HCT116 (cell line): Measurements from ENCODE around the gene HPD. TPM values are rescaled to one million over a fixed set of nuclear protein-coding genes. Genes with fewer than 3 reads are reported as not detected.

Experiments used
- ATAC-seq: fragments of 200-7000 bp; cut with Tn5 transposase; 2 replicates; pipeline ENCODE4 v1.9.1; 2020; ENCODE audit warnings: mild to moderate bottlenecking, moderate library complexity
- BruUV-seq: library from RNA; stranded (reverse); fragments of 400-500 nt; replicated peaks from 2 replicates; lab custom pipeline; 2021; lab: Mats Ljungman, UMichigan
- CTCF ChIA-PET: fragments of 300-600 bp; sonication (Branson Sonifier 250); formaldehyde crosslinking; loops from one replicate; lab custom pipeline; 2021; ENCODE audit warnings: antibody characterized with exemption; lab: Charles Lee
- POLR2A ChIA-PET: fragments of 300-600, 350-600 bp; sonication (Branson Sonifier 250); formaldehyde crosslinking; loops from one replicate; lab custom pipeline; 2021; ENCODE audit warnings: antibody characterized with exemption; lab: Charles Lee
- RAD21 ChIA-PET, 2 experiments: fragments of 300-600 bp; sonication (Branson Sonifier 250); formaldehyde crosslinking; loops; one replicate each; lab custom pipeline; 2023; ENCODE audit warnings: low total read pairs in 2 of 2; ENCODE audit not compliant: uncharacterized antibody in 2 of 2, unreplicated experiment in 2 of 2, low non-redundant PET in 1 of 2; lab: Charles Lee
- DNase-seq: peaks from one replicate; pipeline ENCODE4 v3.0.0-alpha.2; 2010; ENCODE audit warnings: low read depth, low spot score
- H2AFZ ChIP-seq: fragments of 200-600 bp; shearing (Covaris generic), sonication (generic); 2 replicates; pipeline ENCODE4 v1.6.1; 2017; ENCODE audit warnings: low read depth, mixed run types, mixed read lengths, antibody characterized with exemption, low read length; ENCODE audit not compliant: poor library complexity, severe bottlenecking
- H3K27ac ChIP-seq: 2 replicates; pipeline ENCODE4 v1.5.1; 2012; ENCODE audit warnings: low read depth, low read length
- H3K27me3 ChIP-seq: fragments of 200-600 bp; sonication (generic); 2 replicates; pipeline ENCODE4 v1.6.1; 2016; ENCODE audit warnings: mixed run types, low read length, mixed read lengths; ENCODE audit not compliant: insufficient read depth
- H3K36me3 ChIP-seq, 2 experiments: fragments of 200-500 bp in 1 of 2; fragments of 200-600 bp in 1 of 2; sonication (Bioruptor generic) in 1 of 2; sonication (generic) in 1 of 2; 2 replicates each; pipeline versions ENCODE4 v1.5.1 to v1.6.1; 2014 to 2016; ENCODE audit warnings: low read length in 2 of 2, inconsistent platforms in 1 of 2, mixed read lengths in 1 of 2, mixed run types in 1 of 2; ENCODE audit not compliant: insufficient read depth in 2 of 2, control insufficient read depth in 1 of 2
- H3K4me1 ChIP-seq, 2 experiments: fragments of 200-600 bp in 1 of 2; sonication (generic) in 1 of 2; 2 replicates each; pipeline versions ENCODE4 v1.5.1 to v1.6.1; 2012 to 2017; ENCODE audit warnings: low read length in 2 of 2, inconsistent platforms in 1 of 2, mild to moderate bottlenecking in 1 of 2, mixed read lengths in 1 of 2, mixed run types in 1 of 2, moderate library complexity in 1 of 2; ENCODE audit not compliant: insufficient read depth in 2 of 2, control insufficient read depth in 1 of 2
- H3K4me2 ChIP-seq: fragments of 200-600 bp; sonication (generic); 2 replicates; pipeline ENCODE4 v1.6.1; 2017; ENCODE audit warnings: mixed run types, low read length, mixed read lengths
- H3K4me3 ChIP-seq, 2 experiments: fragments of 200-600 bp in 1 of 2; sonication (generic) in 1 of 2; replicated peaks in 1 of 2; 2 replicates each; pipeline ENCODE4 v1.5.1; 2011 to 2016; ENCODE audit warnings: low read length in 2 of 2, control low read depth in 1 of 2, low read depth in 1 of 2, mild to moderate bottlenecking in 1 of 2, mixed read lengths in 1 of 2, mixed run types in 1 of 2
- H3K79me2 ChIP-seq: fragments of 200-600 bp; sonication (generic); 2 replicates; pipeline ENCODE4 v1.6.1; 2017; ENCODE audit warnings: mild to moderate bottlenecking, mixed run types, low read length, moderate library complexity, mixed read lengths; ENCODE audit not compliant: insufficient read depth
- H3K9ac ChIP-seq: fragments of 200-600 bp; sonication (generic); 2 replicates; pipeline ENCODE4 v1.6.1; 2016; ENCODE audit warnings: low read length, mixed read lengths
- H3K9me2 ChIP-seq: fragments of 200-600 bp; sonication (generic), shearing (Covaris generic); 2 replicates; pipeline ENCODE4 v1.6.1; 2017; ENCODE audit warnings: mixed run types, mild to moderate bottlenecking, moderate library complexity; ENCODE audit not compliant: insufficient read depth
- H3K9me3 ChIP-seq, 2 experiments: fragments of 200-500 bp in 1 of 2; fragments of 200-600 bp in 1 of 2; sonication (Bioruptor generic) in 1 of 2; sonication (generic) in 1 of 2; 2 replicates each; pipeline ENCODE4 v1.6.1; 2014 to 2017; ENCODE audit warnings: low read length in 2 of 2, mixed read lengths in 2 of 2, inconsistent platforms in 1 of 2, low read depth in 1 of 2, mild to moderate bottlenecking in 1 of 2, mixed run types in 1 of 2, moderate library complexity in 1 of 2; ENCODE audit not compliant: control insufficient read depth in 1 of 2, insufficient read depth in 1 of 2
- H4K20me1 ChIP-seq: fragments of 200-600 bp; sonication (generic), shearing (Covaris generic); 2 replicates; pipeline ENCODE4 v1.6.1; 2017; ENCODE audit warnings: mixed run types, mild to moderate bottlenecking, moderate library complexity; ENCODE audit not compliant: insufficient read depth
- ATF3 ChIP-seq: IDR thresholded peaks from 2 replicates; pipeline ENCODE4 v1.6.1; 2012
- CTCF ChIP-seq, 3 experiments: fragments of 200-600 bp in 1 of 3; sonication (generic) in 1 of 3; IDR thresholded peaks in 2 of 3; conservative IDR thresholded peaks in 1 of 3; 2 replicates each; pipeline ENCODE4 v1.5.1; 2012 to 2017; ENCODE audit warnings: low read depth in 2 of 3, low read length in 2 of 3, antibody characterized with exemption in 1 of 3, borderline replicate concordance in 1 of 3, control low read depth in 1 of 3, mild to moderate bottlenecking in 1 of 3, mixed read lengths in 1 of 3, mixed run types in 1 of 3, moderate library complexity in 1 of 3; ENCODE audit not compliant: insufficient read depth in 1 of 3
- ELF1 ChIP-seq: IDR thresholded peaks from 2 replicates; pipeline ENCODE4 v1.6.1; 2012; ENCODE audit warnings: low read depth, borderline replicate concordance
- EZH2 ChIP-seq: fragments of 200-600 bp; sonication (generic); IDR thresholded peaks from 2 replicates; pipeline ENCODE4 v1.6.1; 2017; ENCODE audit warnings: antibody characterized with exemption, mixed run types
- FOSL1 ChIP-seq: IDR thresholded peaks from 2 replicates; pipeline ENCODE4 v1.6.1; 2012; ENCODE audit warnings: low read depth
- POLR2A ChIP-seq: IDR thresholded peaks from 2 replicates; pipeline ENCODE4 v1.7.0; 2011; ENCODE audit warnings: borderline replicate concordance; ENCODE audit not compliant: insufficient read depth, insufficient read length; ENCODE audit errors: extremely low read depth
- ZFX ChIP-seq: fragments of 450-650 bp; IDR thresholded peaks from 2 replicates; pipeline ENCODE4 v1.6.1; 2017
- intact Hi-C: fragments of 100-400 bp; cut with micrococcal nuclease; formaldehyde crosslinking; loops from 2 replicates; pipeline ENCODE4 v1.10.0; 2022
- total RNA-seq: library from RNA; stranded (reverse); gene quantifications from one replicate; pipeline ENCODE4 v1.2.1, GENCODE V29; 2021; ENCODE audit not compliant: unreplicated experiment

Gene HPD
- total RNA-seq, 1 experiment from 2014 or later = 1.1 TPM

GRCh38 chr12:121823101-121823726, 35.4 kb downstream of the HPD start:
- H3K4me2 ChIP-seq = no peak overlapping the region
- BruUV-seq = no TSS peak
- H2AFZ ChIP-seq = no peak overlapping the region
- TF ChIP-seq ZFX = no peak
- TF ChIP-seq ELF1 = no peak
- no peak for TF ChIP-seq POLR2A
- TF ChIP-seq CTCF (IDR thresholded peaks at IDR 0.05 in 2 of 3, conservative IDR thresholded peaks at IDR 0.05 in 1 of 3; ENCODE audit: borderline replicate concordance in 1 of 3, insufficient read depth in 1 of 3, low read depth in 2 of 3, low read length in 2 of 3) = no peak
- no peak for TF ChIP-seq ATF3
- TF ChIP-seq EZH2 = no peak
- TF ChIP-seq FOSL1 = no peak
- DNase-seq (no peak), ATAC-seq (no peak)
- H3K27ac ChIP-seq = no peak overlapping the region
- no peaks in the 10 kb centered on the region; the same call in 1 of the 2 replicates for H3K79me2 ChIP-seq
- no peaks in the 10 kb centered on the region for H4K20me1 ChIP-seq
- H3K9me3 ChIP-seq = no peaks in the 10 kb centered on the region
- RAD21 ChIA-PET = no interaction called here
- no peaks in the 10 kb centered on the region for H3K9me2 ChIP-seq
- H3K4me1 ChIP-seq = no peaks in the 10 kb centered on the region
- H3K4me3 ChIP-seq = no peak overlapping the region
- POLR2A ChIA-PET = no interaction called here
- no peak overlapping the region for H3K9ac ChIP-seq
- no peaks in the 10 kb centered on the region for H3K27me3 ChIP-seq
- intact Hi-C loops = no loop called here
- peaks cover 20 to 31% of the 10 kb centered on the region in 2 experiments; a peak in 3 of 4 replicates for H3K36me3 ChIP-seq
- CTCF ChIA-PET = no interaction called here
